NAMALWA (cell line): ENCODE data around the gene FCRL1.

ENCODE experiments used
- DNase-seq: peaks from one replicate; pipeline ENCODE4 v3.0.0-alpha.2; 2015; ENCODE audit warnings: low spot score

The FCRL1 gene

DNA sequence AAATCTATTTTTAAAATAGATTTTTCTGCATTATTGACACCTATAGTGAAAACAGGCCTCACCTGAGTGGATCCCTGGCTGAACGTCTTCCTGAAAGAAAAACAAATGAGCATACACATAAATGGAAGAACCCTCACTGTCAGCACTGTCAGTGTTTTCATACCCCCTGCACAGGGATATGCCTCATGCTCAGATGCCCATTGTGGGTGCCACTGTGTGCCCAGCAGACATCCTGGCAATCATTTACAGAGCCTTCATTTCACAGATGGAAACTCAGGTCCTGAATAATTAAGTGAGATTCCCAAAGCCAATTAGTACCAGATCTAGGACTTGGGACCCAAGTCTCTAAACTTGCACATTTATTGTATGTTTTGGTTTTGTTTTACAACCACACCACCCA lies 19.9 kb downstream of the FCRL1 start:
- DNase-seq: no peak

DNA sequence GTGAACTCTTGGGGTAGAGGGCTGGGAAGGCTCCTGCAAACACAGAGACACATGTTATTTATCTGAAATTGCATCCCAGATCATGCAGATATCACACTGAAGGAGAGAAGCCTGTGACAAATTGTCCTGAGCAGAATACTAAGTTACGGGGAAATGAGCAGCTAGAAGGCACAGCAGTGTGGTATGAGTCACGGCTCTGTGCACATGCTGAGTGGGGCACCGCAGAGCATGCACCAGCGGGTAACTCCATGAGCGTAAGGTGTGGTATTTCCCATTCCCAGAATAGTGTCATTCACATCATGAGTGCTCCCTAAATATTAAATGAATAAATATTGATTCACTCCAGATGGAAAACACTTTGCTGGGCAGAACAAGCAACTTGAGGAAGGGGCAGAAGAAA lies 21.7 kb downstream of the FCRL1 start:
- peak; percentile 30 for DNase-seq

- peak; percentile 70 for DNase-seq
These were observed 34.7 kb downstream of the FCRL1 start for GRCh38 chr1:157785248-157785647.

DNA sequence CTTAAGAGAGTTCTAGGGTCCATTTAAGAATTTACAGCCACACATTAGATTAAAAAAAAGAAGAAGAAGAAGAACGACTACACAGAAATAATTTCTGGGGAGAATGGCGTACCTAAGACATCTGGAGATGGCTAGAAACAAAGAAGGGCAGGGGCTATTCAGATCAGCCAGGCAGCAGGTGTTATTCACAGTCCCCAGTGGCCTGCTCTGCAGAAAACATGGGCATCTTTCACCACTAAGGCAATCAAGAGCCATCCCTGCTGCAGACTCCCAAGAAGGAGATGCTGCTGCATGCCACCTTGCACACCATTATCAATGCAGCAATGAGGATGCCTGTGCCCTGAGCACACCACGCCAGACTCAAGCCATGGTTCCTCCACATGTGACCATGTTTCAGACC lies 35.1 kb downstream of the FCRL1 start:
- DNase-seq: peak; percentile 70

DNA sequence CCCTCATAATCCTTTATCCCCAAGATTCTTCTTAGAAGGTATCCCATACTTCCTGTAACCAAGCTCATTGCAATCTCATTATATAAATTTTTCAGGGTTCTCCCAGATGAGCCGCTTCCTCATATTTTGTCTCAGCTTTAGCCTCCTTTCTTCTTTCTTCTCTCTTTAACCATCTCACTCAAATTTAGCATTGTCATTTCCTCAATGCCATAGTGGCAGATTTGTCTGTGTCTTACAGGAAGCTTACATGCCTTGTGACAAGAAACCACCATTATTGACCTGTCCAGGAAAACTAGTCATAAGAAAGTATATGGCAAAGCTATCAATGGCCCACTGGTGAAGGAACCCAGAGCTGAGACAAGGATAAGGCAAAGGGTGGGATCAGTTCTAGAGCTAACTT lies 37.0 kb downstream of the FCRL1 start:
- DNase-seq: peak; percentile 61

DNA sequence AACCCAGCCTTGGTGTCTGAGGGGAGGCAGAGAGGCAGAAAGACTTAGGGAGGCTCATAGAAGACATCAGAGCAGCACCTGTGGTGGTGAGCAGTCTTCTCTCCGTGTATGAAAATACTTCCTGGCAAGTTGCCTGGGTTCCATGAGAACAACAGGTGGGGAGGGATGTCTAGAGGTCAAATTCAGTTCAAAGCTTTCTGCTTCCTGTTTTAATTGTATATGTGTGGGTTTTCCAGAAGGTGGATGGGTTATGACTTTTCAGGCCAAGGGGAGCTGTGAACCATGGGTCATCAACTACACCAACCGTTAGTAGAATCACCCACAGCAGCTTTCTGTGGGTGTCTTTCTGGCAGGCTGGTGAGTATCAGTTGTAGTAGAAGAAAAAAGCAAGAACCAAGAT lies 38.9 kb downstream of the FCRL1 start:
- peak; percentile 91 for DNase-seq

DNA sequence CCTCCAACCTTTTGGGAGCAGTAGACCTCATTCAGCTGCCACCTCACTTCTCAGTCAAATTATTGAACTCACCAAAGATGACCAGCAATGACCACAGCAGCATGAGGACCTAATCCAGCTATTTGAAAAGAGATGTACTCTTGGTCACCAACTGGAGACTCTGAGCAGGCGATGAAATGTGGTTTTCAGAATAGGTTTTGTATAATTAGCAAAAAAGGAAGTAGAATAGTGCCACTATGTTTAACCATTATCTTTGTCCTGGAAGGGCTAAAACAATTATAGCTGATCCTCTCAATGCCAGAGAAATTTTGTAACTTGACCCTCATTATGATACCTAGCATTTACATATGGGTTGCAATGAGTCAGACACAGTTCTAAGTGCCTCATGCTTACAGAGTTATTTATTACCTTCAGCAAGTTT lies 42.9 kb downstream of the FCRL1 start, which contains the start of gene FCRL2:
TSS of gene FCRL2 (minus strand) at position 162 of the 421 bp plus-strand sequence. CDS start at position 103, 59 bp downstream.
- peak; percentile 54 for DNase-seq

- DNase-seq: peak; percentile 32
These were observed 44.6 kb downstream of the FCRL1 start for GRCh38 chr1:157775101-157775870.

- DNase-seq: no peak
These were observed 45.5 kb downstream of the FCRL1 start for GRCh38 chr1:157774412-157774811.

DNA sequence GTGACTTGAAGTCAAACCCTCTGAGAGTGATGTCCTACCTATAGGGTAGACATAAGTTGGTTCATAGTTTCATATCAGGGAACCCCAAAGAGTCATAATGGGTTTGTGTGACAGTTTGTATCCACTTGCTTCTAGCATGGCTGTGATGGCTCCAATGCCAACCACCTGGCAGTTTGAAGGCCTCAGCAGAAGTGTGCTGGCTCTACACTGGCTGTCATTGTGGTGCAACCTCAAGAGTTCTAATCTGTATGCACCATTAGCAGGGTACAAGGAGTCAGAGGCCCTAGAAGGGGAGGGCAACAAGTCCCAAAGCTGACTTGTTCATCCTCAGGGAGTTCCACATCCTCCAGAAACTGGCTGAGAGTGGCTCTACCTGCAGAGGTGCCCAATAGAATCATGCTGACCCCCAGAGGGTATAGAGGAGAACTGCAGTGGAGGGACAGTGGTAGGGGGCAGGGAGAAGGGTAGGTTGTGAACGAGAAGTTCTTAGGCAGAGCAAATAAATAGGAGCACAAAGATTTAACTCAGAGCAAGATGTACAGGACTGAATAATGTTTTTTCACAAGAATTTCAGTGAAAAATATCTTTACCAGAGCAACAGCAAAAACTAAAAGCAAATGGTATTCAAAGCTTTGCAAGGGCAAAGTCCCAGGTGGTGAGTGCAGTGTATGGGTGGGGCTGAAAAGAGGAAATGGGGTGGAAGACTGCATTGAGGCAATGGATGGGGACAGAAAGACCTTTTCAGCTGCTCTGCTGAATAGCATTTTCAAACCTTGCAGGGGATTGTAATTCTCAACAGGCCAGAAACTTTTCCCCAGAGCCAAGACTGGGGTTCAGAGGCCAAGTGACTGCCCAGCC lies 46.2 kb downstream of the FCRL1 start:
- peak; percentile 90 for DNase-seq

GRCh38 chr1:157771661-157772425 lies 48.1 kb downstream of the FCRL1 start:
- no peak for DNase-seq

- peak; percentile 43 for DNase-seq
These were observed 49.4 kb downstream of the FCRL1 start for GRCh38 chr1:157770442-157771043.

DNA sequence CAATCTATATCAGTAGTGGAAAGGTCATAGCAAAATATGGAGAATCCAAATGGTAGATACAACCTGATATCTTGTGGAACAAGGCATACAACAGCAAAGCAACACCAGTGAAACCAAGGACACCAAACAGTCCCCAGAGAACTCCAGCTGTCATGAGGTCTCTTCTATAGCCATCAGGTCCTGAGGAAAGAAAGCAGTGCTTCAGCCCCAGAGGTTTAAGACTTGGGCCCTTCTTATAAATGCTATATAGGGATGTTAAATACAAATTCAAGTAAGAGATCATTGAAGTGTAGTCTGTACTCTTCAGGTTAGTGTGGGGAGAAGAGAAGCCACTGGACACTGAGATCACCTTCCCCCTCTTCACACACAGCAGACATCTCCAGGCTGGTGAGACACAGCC lies 53.1 kb downstream of the FCRL1 start:
- DNase-seq: no peak

- DNase-seq: no peak
These were observed 61.9 kb downstream of the FCRL1 start for GRCh38 chr1:157758018-157758417.

DNA sequence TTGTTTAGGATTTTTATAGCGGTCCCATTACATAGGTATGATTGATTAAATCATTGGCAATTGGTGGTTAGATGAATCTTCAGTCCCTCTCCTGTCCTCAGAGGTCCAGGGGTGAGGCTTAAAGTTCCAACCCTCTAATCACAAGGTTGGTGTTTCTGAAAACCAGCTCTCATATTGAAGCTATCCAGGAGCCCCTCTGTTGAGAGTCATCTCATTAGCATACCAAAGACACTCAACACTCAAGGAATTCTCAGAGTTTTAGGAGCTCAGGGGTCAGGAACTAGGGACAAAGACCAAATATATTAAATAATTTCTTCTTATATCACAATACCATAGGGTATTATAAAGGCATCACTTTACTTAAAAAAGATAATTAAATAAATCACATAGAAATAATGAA lies 66.3 kb downstream of the FCRL1 start:
- no peak for DNase-seq

GRCh38 chr1:157751283-157751682 lies 68.6 kb downstream of the FCRL1 start:
- no peak for DNase-seq

DNA sequence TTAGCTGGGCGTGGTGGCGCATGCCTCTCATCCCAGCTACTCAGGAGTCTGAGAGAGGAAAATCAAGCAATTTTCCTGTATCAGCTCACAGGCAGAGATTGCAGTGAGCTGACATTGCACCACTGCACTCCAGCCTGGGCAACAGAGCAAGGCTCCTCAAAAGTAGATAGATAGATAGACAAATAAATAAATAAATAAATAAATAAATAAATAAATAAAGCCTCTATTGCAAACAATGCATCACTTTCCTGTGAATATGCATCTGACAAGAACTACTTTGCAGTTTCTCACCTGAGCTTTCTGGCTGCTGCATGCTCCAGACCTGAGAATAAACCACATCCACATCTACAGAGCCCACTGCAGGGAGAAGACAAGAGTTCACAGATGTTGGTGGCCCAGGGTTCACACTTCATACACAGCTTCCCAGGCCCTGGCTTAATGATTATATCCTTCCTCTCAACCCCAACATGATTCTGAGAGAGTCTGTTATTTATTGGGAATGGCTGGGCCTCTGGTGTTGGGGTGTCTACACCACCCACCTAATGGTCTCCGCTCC lies 71.6 kb downstream of the FCRL1 start:
- DNase-seq: no peak
